Spleen (tissue), 7 donors: ENCODE measurements around the gene HNRNPR.

Experiments used
- POLR2A ChIP-seq, 3 donors: fragments of 450-650 bp; IDR thresholded peaks; one replicate each; pipeline ENCODE4 v1.5.1; 2017; ENCODE audit warnings: antibody characterized with exemption in 3 of 3, mild to moderate bottlenecking in 1 of 3
- POLR2AphosphoS5 ChIP-seq, 3 donors: sonication (generic); formaldehyde crosslinking; IDR thresholded peaks; one replicate each; pipeline ENCODE4 v1.5.1; 2017; ENCODE audit warnings: antibody characterized with exemption in 3 of 3
- TF ChIP-seq, protein P1 (sequence below), 11 experiments: fragments of 200-600 bp in 7 of 11; fragments of 450-650 bp in 4 of 11; sonication (generic) in 4 of 11; IDR thresholded peaks in 8 of 11; conservative IDR thresholded peaks in 3 of 11; 1 replicate in 7 of 11; 2 replicates in 4 of 11; pipeline versions ENCODE4 v1.4.0 to v1.8.0; 2016 to 2021; ENCODE audit warnings: antibody characterized with exemption in 11 of 11, inconsistent platforms in 4 of 11, mild to moderate bottlenecking in 1 of 11
- donor health status: DM: no; HTN: no; CAD: no; lungs with moderate emphysema.
- donor health status: DM: no; HTN: no; CAD: no.
- donor health status: DM: no; HTN: no; CAD: no.

DNA sequence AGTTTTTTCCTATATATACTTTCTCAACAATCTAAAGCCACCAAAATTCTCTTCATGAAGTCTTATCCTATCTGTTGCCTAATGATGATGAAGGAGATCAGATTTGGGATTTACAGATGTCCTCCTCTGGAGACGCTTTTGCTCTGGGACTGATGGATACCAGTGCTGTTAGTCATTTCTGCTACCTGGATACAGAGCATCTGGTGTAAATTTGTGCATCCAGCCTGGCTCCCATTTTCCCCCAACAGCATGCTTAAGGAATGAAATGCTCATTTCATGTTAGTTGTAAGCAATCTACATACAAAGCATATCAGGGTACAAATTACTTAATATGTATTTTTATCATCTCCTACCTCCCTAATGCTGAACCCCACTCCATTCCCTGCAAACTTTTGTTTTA, 57.7 kb downstream of the HNRNPR start:
- TF ChIP-seq, protein P1, sequence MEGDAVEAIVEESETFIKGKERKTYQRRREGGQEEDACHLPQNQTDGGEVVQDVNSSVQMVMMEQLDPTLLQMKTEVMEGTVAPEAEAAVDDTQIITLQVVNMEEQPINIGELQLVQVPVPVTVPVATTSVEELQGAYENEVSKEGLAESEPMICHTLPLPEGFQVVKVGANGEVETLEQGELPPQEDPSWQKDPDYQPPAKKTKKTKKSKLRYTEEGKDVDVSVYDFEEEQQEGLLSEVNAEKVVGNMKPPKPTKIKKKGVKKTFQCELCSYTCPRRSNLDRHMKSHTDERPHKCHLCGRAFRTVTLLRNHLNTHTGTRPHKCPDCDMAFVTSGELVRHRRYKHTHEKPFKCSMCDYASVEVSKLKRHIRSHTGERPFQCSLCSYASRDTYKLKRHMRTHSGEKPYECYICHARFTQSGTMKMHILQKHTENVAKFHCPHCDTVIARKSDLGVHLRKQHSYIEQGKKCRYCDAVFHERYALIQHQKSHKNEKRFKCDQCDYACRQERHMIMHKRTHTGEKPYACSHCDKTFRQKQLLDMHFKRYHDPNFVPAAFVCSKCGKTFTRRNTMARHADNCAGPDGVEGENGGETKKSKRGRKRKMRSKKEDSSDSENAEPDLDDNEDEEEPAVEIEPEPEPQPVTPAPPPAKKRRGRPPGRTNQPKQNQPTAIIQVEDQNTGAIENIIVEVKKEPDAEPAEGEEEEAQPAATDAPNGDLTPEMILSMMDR (IDR thresholded peaks at IDR 0.05 in 8 of 11, conservative IDR thresholded peaks at IDR 0.05 in 3 of 11) = no peak
- TF ChIP-seq POLR2A (IDR thresholded peaks at IDR 0.05) = no peak
- no peak for TF ChIP-seq POLR2AphosphoS5 (IDR thresholded peaks at IDR 0.05)
